ENCODE results near the gene LGALS7B. TPM values are rescaled to one million over a fixed set of nuclear protein-coding genes. Genes with fewer than 3 reads are reported as not detected.
"Not testable (repeated sequence)": the region's sequence is repeated elsewhere in the genome, so short reads cannot be mapped to it uniquely, and the experiment has no call there.

The LGALS7B gene
- total RNA-seq, 4 donors from 2014 or later, result 871 to 2,466 (median 1,613) TPM

GRCh38 chr19:38817081-38817480, 28.1 kb downstream of the LGALS7B start:
- WGBS, 2 donors, result 83 to 88% methylated on average over 4 to 14 of the region's 15 CpGs
- H3K27me3 ChIP-seq, result no peaks in the 10 kb centered on the region
- TF ChIP-seq CTCF (IDR thresholded peaks at IDR 0.05) (no peak), POLR2A (IDR thresholded peaks at IDR 0.05) (no peak)
- no peaks in the 10 kb centered on the region for H3K4me1 ChIP-seq
- no peak overlapping the region for H3K27ac ChIP-seq
- no peaks in the 10 kb centered on the region for H3K9me3 ChIP-seq
- DNase-seq, result no peak
- intact Hi-C loops (cut with DNase I), result no loop called here
- H3K36me3 ChIP-seq, result peaks cover 11 to 72% (median 29%) of the 10 kb centered on the region in 3 donors
- H3K4me3 ChIP-seq, result no peak overlapping the region

- intact Hi-C loops (cut with DNase I), result no loop called here
- 77 to 79% methylated on average over 10 to 11 of the region's 13 CpGs for WGBS, 2 donors
- H3K9me3 ChIP-seq, result no peaks in the 10 kb centered on the region
- no peaks in the 10 kb centered on the region for H3K4me1 ChIP-seq
- H3K4me3 ChIP-seq, result no peak overlapping the region
- H3K36me3 ChIP-seq, result peaks cover 11 to 95% (median 35%) of the 10 kb centered on the region in 3 donors
- no peak for DNase-seq
- TF ChIP-seq POLR2A (IDR thresholded peaks at IDR 0.05) (no peak), CTCF (IDR thresholded peaks at IDR 0.05) (no peak)
- H3K27ac ChIP-seq, result no peak overlapping the region
- no peaks in the 10 kb centered on the region for H3K27me3 ChIP-seq
These were observed 30.4 kb downstream of the LGALS7B start for GRCh38 chr19:38819231-38819920.

GRCh38 chr19:38821230-38821825, 32.3 kb downstream of the LGALS7B start:
- H3K27me3 ChIP-seq; H3K4me1 ChIP-seq; H3K9me3 ChIP-seq; H3K27ac ChIP-seq; H3K4me3 ChIP-seq; intact Hi-C loops (cut with DNase I); DNase-seq: not testable (repeated sequence)
- H3K36me3 ChIP-seq, result peaks cover 11 to 97% (median 21%) of the 10 kb centered on the region in 3 donors
- WGBS, 2 donors, result 93% methylated on average over 3 of the region's 29 CpGs; no CpG with 5 or more reads in 1 of the 2 donors

- H3K4me1 ChIP-seq, result peaks cover 10 to 31% (median 21%) of the 10 kb centered on the region in 3 donors
These were observed 36.9 kb downstream of the LGALS7B start for GRCh38 chr19:38825936-38826335.

GRCh38 chr19:38826856-38827551, 38.0 kb downstream of the LGALS7B start:
- intact Hi-C loops (cut with DNase I), result no loop called here
- Histone ChIP-seq H3K9me3 (no peaks in the 10 kb centered on the region), H3K27ac (no peak overlapping the region), H3K4me3 (no peak overlapping the region), H3K27me3 (no peaks in the 10 kb centered on the region), H3K36me3 (peaks cover 15 to 84% (median 20%) of the 10 kb centered on the region in 3 donors), H3K4me1 (peaks cover 15 to 34% (median 22%) of the 10 kb centered on the region in 3 donors)
- no peak for DNase-seq
- WGBS, 2 donors, result 76 to 87% methylated on average over 5 to 6 of the region's 6 CpGs
- TF ChIP-seq CTCF (IDR thresholded peaks at IDR 0.05), result no peak

More at GRCh38 chr19:38825936-38826335, 36.9 kb downstream of the LGALS7B start:
- H3K27me3 ChIP-seq; H3K27ac ChIP-seq; H3K9me3 ChIP-seq; DNase-seq; H3K4me3 ChIP-seq; intact Hi-C loops (cut with DNase I): not testable (repeated sequence)
- H3K36me3 ChIP-seq, result peaks cover 15 to 94% (median 20%) of the 10 kb centered on the region in 3 donors
- WGBS, 2 donors, result 90 to 94% methylated on average over 6 to 7 of the region's 7 CpGs

- DNase-seq; H3K9me3 ChIP-seq; H3K27me3 ChIP-seq; H3K4me3 ChIP-seq; intact Hi-C loops (cut with DNase I); H3K27ac ChIP-seq: not testable (repeated sequence)
- WGBS, 2 donors, result 96 to 98% methylated on average over 6 to 7 of the region's 7 CpGs
- Histone ChIP-seq H3K36me3 (peaks cover 8 to 62% (median 20%) of the 10 kb centered on the region in 3 donors), H3K4me1 (peaks cover 20 to 54% (median 32%) of the 10 kb centered on the region in 3 donors)
These were observed 40.2 kb downstream of the LGALS7B start for GRCh38 chr19:38829203-38829602.

All from esophagus squamous epithelium (tissue), 5 donors.